Skeletal muscle tissue (tissue), 4 donors: ENCODE results near the gene ELN. TPM values are rescaled to one million over a fixed set of nuclear protein-coding genes. Genes with fewer than 3 reads are reported as not detected.

ENCODE experiments used
- H3K27ac ChIP-seq: one replicate; pipeline ENCODE4 v1.7.0; 2013; ENCODE audit warnings: mild to moderate bottlenecking, low read depth, low read length, inconsistent platforms
- H3K27me3 ChIP-seq, 3 donors: one replicate each; pipeline ENCODE4 v1.7.0; 2013; ENCODE audit warnings: low read length in 3 of 3; ENCODE audit not compliant: control insufficient read depth in 3 of 3, insufficient read depth in 3 of 3
- H3K36me3 ChIP-seq, 3 donors: one replicate each; pipeline ENCODE4 v1.7.0; 2013; ENCODE audit warnings: low read length in 3 of 3; ENCODE audit not compliant: control insufficient read depth in 3 of 3, insufficient read depth in 3 of 3
- H3K4me1 ChIP-seq, 3 donors: one replicate each; pipeline ENCODE4 v1.7.0; 2013; ENCODE audit warnings: low read length in 3 of 3, mild to moderate bottlenecking in 3 of 3; ENCODE audit not compliant: control insufficient read depth in 3 of 3, insufficient read depth in 3 of 3
- H3K4me3 ChIP-seq, 3 donors: one replicate each; pipeline ENCODE4 v1.7.0; 2013; ENCODE audit warnings: low read length in 3 of 3
- H3K9ac ChIP-seq, 3 donors: one replicate each; pipeline ENCODE4 v1.7.0; 2013; ENCODE audit warnings: low read length in 3 of 3, mild to moderate bottlenecking in 3 of 3, moderate library complexity in 2 of 3, low read depth in 1 of 3
- H3K9me3 ChIP-seq, 3 donors: one replicate each; pipeline ENCODE4 v1.7.0; 2013; ENCODE audit warnings: low read length in 3 of 3; ENCODE audit not compliant: control insufficient read depth in 3 of 3
- total RNA-seq: library from RNA; depleted of rRNA; stranded (reverse); fragments of >200 nt; gene quantifications from one replicate; pipeline ENCODE4 v1.2.3, GENCODE V29; 2014
- donor health status: Osteomylitis.

The ELN gene
- total RNA-seq, 1 donor from 2014 or later, result 107 TPM

DNA sequence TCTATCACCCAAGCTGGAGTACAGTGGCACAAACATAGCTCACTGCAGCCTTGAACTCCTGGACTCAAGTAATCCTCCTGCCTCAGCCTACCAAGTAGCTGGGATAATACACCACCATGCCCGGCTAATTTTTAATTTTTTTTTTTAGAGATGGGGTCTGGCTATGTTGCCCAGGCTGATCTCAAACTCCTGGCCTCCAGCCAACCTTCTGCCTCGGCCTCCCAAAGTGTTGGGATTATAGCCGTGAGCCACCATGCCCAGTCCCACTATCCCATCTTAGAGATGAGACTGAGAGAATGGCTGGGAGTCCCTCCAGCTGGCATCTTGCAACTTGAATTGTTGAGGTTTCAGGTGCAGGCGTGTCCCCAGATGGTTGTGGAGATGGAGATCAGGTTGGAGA is 40.7 kb upstream of the ELN start:
- Histone ChIP-seq H3K4me3 (no peak overlapping the region), H3K27ac (no peak overlapping the region), H3K36me3 (no peaks in the 10 kb centered on the region), H3K27me3 (peaks cover 0 to 3% (median 0%) of the 10 kb centered on the region in 3 donors), H3K9ac (no peak overlapping the region), H3K4me1 (peaks cover 6 to 16% (median 9%) of the 10 kb centered on the region in 3 donors), H3K9me3 (no peaks in the 10 kb centered on the region)

DNA sequence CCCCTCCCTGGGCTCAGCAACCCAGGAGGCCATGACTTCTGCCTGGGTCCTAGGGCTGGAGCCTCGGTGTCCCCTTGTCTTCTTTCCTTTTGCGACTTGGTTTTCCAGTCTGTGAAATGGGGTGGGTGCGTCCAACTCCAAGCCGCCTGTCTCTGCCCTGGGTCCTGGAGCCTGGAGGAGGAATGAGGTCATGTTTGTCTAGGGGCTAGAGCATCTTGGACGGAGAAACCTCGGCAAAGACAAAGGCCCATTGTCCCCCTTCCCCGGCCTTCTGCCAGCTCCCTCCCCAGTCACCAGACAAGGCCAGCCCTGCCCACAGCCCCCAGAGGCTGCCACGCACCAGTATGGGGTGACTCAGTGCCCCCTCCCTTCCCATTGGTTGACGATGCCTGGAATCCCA is 39.8 kb upstream of the ELN start:
- H3K4me3 ChIP-seq, result no peak overlapping the region
- no peak overlapping the region for H3K9ac ChIP-seq
- H3K9me3 ChIP-seq, result no peaks in the 10 kb centered on the region
- no peaks in the 10 kb centered on the region for H3K36me3 ChIP-seq
- peaks cover 10 to 20% (median 13%) of the 10 kb centered on the region in 3 donors for H3K4me1 ChIP-seq
- peaks cover 0 to 3% (median 0%) of the 10 kb centered on the region in 3 donors for H3K27me3 ChIP-seq
- no peak overlapping the region for H3K27ac ChIP-seq

DNA sequence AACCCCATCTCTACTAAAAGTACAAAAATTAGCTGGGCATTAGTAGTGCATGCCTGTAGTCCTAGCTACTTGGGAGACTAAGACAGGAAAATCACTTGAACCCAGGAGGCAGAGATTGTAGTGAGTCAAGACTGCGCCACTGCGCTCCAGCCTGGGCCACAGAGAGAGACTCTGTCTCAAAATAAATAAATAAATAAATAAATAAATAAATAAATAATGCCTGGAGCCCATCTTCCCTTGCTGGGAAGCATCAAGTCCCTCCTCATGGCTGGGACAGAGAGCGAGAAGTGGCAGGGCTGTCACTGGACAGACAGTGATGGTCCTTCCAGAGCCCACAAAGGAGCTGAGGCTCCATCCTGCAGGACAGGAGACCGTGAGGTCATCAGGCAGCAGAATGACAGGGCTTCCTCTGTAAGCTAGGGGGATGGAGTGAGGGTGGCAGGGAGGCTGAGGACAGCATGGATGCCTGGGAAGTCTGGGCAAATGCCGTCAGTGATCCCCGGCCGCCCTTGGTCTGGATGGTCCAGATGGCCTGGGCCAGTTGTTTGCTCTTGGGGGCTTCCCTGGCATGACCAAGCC is 36.4 kb upstream of the ELN start:
- Histone ChIP-seq H3K9me3 (peaks cover 2 to 8% (median 4%) of the 10 kb centered on the region in 3 donors), H3K4me3 (no peak overlapping the region), H3K36me3 (no peaks in the 10 kb centered on the region), H3K27me3 (no peaks in the 10 kb centered on the region), H3K9ac (no peak overlapping the region), H3K27ac (no peak overlapping the region), H3K4me1 (peaks cover 6 to 10% (median 10%) of the 10 kb centered on the region in 3 donors)

DNA sequence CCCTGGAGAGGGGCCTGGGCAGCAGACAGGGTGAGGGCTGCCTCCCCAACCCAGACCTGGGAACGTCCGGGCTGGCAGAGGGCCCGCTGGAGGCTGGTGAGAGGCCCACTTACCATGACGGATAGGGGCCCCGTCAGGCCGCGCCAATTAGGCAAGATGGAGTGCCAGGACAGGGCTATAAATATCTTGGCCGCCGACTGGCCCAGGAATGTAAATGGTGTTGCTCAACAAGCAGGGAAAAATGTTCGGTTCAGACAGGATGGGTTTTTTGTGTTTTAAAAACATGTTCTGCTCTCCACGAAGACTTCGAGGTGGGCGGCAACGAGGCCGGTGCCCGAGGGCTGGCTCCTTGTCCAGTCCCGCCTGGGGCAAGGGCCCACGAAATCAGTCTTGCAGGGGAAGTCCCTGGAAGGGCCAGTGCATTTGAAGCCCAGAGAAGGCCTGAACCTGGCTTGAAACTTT is 35.8 kb upstream of the ELN start:
- peaks cover 6 to 10% (median 9%) of the 10 kb centered on the region in 3 donors for H3K4me1 ChIP-seq
- H3K4me3 ChIP-seq, result no peak overlapping the region
- H3K9me3 ChIP-seq, result peaks cover 2 to 8% (median 4%) of the 10 kb centered on the region in 3 donors
- H3K36me3 ChIP-seq, result no peaks in the 10 kb centered on the region
- H3K27me3 ChIP-seq, result no peaks in the 10 kb centered on the region
- H3K9ac ChIP-seq, result peak overlapping the region in 1 of 3 donors; percentile 60
- H3K27ac ChIP-seq, result no peak overlapping the region

DNA sequence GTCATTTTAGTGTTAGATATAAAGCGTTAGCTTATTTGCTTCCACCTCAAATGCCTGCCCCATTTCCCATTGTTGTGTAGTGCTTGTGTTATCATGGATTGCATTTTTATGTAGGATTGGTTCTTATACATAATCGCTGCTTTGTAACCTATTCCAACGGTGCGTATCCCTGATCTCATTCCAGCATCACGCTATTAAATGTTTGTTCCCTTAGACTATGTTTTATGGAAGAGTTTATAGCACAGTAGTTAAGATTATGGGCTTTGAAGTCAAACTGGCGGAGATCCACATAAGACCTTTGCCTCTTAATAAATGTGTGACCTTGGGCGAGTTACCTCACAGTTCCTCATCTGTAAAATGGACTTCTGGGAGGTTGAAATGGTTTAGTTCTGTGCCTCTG is 34.0 kb upstream of the ELN start:
- peaks cover 2 to 8% (median 4%) of the 10 kb centered on the region in 3 donors for H3K9me3 ChIP-seq

DNA sequence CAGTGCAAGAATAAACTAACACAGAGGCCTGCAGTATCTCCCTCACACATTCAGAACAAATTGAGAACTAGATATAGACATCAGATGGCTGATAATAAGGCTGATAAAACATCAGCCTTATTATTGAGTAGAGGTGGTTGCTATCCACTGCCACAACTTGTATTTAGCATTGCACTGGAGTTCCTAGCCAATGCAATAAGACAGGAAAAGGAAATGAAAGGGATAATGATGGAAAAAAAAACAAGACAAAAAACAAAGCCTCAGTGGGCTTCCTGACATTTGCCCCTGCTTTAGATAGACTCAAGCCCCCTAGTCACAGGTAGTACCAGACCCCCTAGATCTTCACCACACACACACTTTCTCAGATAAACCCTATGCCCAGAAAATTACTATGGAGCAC is 33.2 kb upstream of the ELN start:
- Histone ChIP-seq H3K4me3 (no peak overlapping the region), H3K36me3 (no peaks in the 10 kb centered on the region), H3K4me1 (peaks cover 6 to 11% (median 10%) of the 10 kb centered on the region in 3 donors), H3K9ac (no peak overlapping the region), H3K9me3 (peaks cover 2 to 8% (median 4%) of the 10 kb centered on the region in 3 donors), H3K27me3 (no peaks in the 10 kb centered on the region), H3K27ac (no peak overlapping the region)

More for the DNA sequence above, 34.0 kb upstream of the ELN start:
- Histone ChIP-seq H3K27me3 (no peaks in the 10 kb centered on the region), H3K4me1 (peaks cover 6 to 10% (median 9%) of the 10 kb centered on the region in 3 donors), H3K36me3 (no peaks in the 10 kb centered on the region), H3K9ac (no peak overlapping the region), H3K27ac (no peak overlapping the region), H3K4me3 (no peak overlapping the region)

DNA sequence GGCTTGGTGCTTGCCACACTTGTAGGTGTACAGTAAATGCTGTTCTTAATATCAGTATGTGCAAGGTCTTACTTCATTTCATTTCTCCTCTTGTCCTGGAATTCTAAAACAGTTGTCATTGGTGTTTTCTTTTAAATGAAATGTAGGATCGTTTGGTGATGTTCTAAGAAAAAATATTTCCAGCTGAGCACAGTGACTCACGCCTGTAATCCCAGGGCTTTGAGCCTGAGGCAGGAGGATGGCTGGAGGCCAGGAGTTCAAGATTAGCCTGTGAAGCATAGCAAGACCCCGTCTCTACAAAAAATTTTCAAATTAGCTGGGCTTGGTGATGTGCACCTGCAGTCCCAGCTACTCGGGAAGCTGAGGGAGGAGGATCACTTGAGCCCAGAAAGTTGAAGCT is 32.6 kb upstream of the ELN start:
- Histone ChIP-seq H3K4me1 (peaks cover 6 to 11% (median 10%) of the 10 kb centered on the region in 3 donors), H3K27me3 (no peaks in the 10 kb centered on the region), H3K9ac (no peak overlapping the region), H3K4me3 (no peak overlapping the region), H3K9me3 (peaks cover 2 to 8% (median 4%) of the 10 kb centered on the region in 3 donors), H3K36me3 (no peaks in the 10 kb centered on the region), H3K27ac (no peak overlapping the region)

DNA sequence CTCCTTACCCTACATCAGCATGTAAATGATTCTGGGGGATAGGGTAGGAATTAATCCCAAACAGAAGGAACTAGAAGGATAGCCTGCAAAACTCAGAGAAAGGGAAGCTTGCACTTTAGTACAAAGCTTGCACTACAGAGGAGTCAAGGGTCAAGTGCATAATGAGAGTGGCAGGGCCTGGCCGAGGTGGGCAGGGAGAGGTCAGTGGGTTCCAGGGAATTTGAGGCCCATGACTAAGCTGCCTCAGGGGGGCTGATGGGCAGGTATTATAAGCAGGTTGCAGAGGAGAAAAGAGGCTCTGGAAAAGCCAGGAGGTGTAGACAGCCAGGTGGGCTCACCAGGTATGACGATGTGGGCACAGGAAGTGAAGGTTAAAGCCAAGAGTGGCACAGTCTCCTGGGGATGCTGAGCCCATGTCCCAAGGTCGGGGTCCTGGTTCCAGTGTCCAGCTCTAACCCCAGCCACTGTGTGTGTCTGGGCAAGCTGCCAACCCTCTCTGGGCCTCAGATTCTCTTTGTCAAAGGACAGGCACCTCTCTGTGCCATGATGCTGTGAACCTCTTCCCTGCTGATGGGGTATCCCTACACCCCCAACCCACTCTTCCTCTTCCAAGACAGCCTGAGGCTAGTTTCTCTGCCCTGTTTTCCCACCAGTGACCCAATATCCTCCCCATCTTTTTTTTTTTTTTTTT is 32.0 kb upstream of the ELN start:
- H3K4me3 ChIP-seq, result no peak overlapping the region
- H3K27me3 ChIP-seq, result no peaks in the 10 kb centered on the region
- H3K9me3 ChIP-seq, result peaks cover 2 to 8% (median 4%) of the 10 kb centered on the region in 3 donors
- no peak overlapping the region for H3K9ac ChIP-seq
- H3K27ac ChIP-seq, result no peak overlapping the region
- H3K4me1 ChIP-seq, result peaks cover 6 to 12% (median 10%) of the 10 kb centered on the region in 3 donors
- no peaks in the 10 kb centered on the region for H3K36me3 ChIP-seq

DNA sequence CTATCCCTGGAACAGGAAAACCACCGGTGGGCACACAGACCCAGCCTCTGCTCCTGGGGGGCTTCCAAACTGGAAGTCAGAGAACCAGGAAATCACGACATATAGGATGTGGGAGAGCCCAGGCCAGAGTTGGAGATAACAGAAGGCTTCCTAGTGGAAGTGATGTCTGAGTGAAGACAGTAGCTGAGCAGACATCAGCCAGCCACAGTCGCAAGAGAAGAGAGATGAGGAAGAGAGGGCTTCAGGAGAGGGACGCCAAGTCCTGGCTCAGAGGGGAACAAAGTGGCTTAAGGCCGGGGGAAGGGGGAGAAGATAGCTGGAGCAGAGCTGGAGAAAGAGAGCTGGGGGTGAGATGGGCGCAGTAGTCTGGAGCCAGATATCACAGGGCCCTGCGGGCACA is 30.9 kb upstream of the ELN start:
- Histone ChIP-seq H3K27me3 (no peaks in the 10 kb centered on the region), H3K27ac (no peak overlapping the region), H3K9ac (no peak overlapping the region), H3K9me3 (peaks cover 2 to 8% (median 4%) of the 10 kb centered on the region in 3 donors), H3K4me3 (no peak overlapping the region), H3K4me1 (peaks cover 5 to 9% (median 6%) of the 10 kb centered on the region in 3 donors), H3K36me3 (no peaks in the 10 kb centered on the region)
